Stimulated activated effector memory CD8-positive, alpha-beta T cell treated with anti-CD3 and anti-CD28 coated beads, Interleukin-12 subunit alpha, Interleukin-12 subunit beta, amount 100 ng/mL, for 72 hours (primary cell): Measurements from ENCODE around the gene SH2B2.
"Not testable (repeated sequence)": the region's sequence is repeated elsewhere in the genome, so short reads cannot be mapped to it uniquely, and the experiment has no call there.

Experiments
- ATAC-seq: fragments of 150-1000 bp; cut with Tn5 transposase; 2 replicates; pipeline ENCODE4 v1.10.0; 2021
- DNase-seq, 2 donors: peaks; one replicate each; pipeline ENCODE4 v3.0.0; 2021 to 2022; ENCODE audit warnings: low spot score in 2 of 2
- H3K27ac Mint-ChIP-seq: one replicate; pipeline ENCODE4 v1.8.0; 2022; ENCODE audit warnings: mild to moderate bottlenecking, mixed read lengths
- H3K36me3 Mint-ChIP-seq: one replicate; pipeline ENCODE4 v1.8.0; 2022; ENCODE audit warnings: mild to moderate bottlenecking, mixed read lengths
- H3K4me1 Mint-ChIP-seq: one replicate; pipeline ENCODE4 v1.8.0; 2022; ENCODE audit warnings: mixed read lengths
- H3K4me3 Mint-ChIP-seq: one replicate; pipeline ENCODE4 v1.8.0; 2022; ENCODE audit warnings: mild to moderate bottlenecking, mixed read lengths
- H3K9me3 Mint-ChIP-seq: one replicate; pipeline ENCODE4 v1.8.0; 2022; ENCODE audit warnings: mixed read lengths

Gene SH2B2

DNA sequence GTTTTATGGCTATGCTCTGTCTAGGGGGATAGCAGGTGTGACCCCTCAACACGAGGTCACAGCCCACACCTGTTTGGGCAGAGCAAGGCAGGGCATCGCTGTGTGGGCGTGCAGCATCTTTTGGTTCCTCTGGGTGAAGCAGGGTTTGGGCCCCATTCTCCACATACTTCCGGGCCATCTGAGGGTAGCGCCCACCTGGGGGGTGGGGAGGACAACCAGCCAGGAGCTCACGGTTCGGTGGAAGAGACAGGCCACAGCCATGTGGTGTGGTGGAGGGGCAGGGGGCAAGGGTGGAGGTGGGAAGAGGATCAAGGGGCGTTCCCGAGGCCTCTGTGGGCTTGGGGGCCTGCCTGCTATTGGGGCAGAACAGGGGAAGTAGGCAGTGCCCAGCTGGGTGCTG lies 2.4 kb downstream of the SH2B2 start:
- H3K4me1 Mint-ChIP-seq, result peaks cover 34% of the 10 kb centered on the region

DNA sequence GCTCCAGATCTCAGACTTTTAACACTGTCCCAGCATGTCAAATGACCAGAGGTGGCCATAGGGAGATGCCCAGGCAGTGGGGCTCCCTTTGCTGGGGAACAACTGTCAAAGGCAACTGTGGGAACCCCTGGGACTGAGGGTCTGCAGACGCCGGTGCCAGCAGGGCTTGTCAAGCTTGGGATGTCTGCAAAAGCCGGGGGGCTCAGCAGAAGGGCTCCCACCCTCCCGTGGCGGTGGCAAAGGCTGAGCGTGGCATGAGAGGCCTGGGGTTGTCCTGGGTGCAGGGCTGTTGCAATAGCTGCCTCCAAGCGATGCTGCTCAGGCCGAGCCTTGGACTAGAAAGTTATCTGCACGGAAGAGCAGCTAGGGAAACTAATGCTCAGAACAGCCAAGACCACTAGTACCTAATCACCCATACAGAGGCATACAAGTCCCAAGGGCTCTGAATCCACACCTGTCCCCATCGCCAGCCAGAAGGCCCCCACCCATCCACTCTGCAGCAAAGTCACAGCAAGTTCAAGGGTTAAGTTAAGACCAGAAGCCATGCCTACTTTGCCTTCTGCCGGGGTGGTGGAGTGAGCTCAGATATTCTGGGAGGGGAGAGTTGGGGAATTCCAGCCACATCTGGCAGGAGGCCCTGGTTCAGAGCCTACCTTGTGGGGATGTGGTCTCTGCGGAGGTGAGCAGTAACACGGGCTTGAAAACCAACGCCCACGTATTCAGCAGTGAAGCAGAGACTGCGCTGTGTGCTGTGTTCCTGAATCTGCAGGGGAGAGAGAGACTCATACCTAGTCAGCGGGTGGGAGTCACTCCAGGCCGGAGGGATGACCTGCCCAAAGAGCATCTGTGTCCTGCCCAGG lies 4.6 kb downstream of the SH2B2 start:
- Mint-ChIP-seq H3K4me3 (no peak overlapping the region), H3K4me1 (peaks cover 20% of the 10 kb centered on the region), H3K36me3 (no peaks in the 10 kb centered on the region), H3K27ac (no peak overlapping the region), H3K9me3 (no peaks in the 10 kb centered on the region)
- peak; percentile 69 for ATAC-seq
- DNase-seq, result no peak

More for the DNA sequence above, 2.4 kb downstream of the SH2B2 start:
- DNase-seq (no peak), ATAC-seq (no peak)
- Mint-ChIP-seq H3K27ac (no peak overlapping the region), H3K9me3 (no peaks in the 10 kb centered on the region), H3K4me3 (peak overlapping the region; percentile 55), H3K36me3 (no peaks in the 10 kb centered on the region)

DNA sequence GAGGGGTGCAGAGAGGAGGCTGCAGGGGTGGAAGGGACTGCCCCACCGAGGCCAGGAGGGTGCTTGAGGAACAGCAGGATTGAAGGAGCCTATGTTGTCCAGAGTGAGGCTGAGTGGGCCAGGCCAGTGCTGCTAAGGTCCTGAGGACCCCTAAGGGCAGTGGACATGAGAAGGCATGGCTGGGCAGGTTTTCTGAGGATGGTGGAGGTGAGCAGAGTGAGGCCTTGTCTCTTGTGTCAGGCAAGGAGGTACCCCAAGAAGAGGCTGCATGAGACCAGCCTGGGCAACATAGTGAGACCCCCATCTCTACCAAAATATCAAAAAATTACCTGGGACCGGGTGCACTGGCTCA lies 5.2 kb downstream of the SH2B2 start:
- no peak for DNase-seq
- H3K27ac Mint-ChIP-seq, result no peak overlapping the region
- peaks cover 20% of the 10 kb centered on the region for H3K4me1 Mint-ChIP-seq
- no peak overlapping the region for H3K4me3 Mint-ChIP-seq
- H3K36me3 Mint-ChIP-seq, result no peaks in the 10 kb centered on the region
- no peaks in the 10 kb centered on the region for H3K9me3 Mint-ChIP-seq
- no peak for ATAC-seq

DNA sequence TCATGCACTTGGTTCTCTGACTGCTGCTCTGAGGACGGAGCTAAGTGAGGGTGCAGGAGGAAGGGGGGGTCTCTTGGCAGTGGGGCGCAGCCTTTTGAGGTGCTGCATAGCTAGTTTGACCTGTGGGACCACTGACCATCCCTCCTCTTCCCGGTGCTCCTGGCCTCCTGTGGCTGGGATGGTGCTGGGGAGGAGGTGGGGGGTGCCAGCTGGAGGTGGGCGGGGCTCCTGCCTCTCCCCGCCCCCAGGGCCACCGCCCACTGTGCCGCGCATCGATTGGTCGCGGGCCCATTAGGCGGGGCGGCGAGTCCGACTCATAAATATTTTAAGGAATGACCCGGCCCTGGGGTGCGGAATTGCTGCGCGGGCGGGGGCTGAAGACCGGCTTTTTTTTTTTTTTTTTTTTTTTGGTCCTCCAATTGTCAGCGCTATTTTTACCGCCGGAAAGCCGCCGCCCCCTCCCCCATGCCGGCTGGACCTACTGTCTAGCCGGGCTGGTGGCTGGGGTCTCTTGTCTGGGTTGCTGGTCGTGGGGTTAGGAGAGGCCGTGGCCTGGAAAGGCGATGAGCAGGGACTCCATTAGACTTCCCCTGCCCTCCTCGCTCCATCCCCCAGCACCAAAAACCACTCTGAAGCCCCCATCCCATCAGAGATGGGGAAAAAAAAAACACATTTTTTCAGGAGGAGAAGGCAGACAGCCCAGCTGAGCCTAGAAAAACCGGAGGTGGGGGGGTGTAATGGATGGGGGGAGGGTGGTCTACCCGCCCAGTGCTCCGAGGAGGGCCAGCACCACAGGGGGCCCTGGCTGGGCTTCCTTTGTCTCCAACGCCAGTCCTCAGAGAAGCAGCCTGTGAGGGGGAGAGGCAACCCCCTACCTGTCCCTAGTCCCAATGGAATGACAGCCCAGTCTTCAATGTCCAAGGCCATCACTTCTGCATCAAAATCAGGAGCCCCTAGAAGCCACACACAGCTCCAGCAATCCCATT lies 6.4 kb downstream of the SH2B2 start:
- H3K4me1 Mint-ChIP-seq, result peaks cover 20% of the 10 kb centered on the region
- no peaks in the 10 kb centered on the region for H3K9me3 Mint-ChIP-seq
- no peak overlapping the region for H3K27ac Mint-ChIP-seq
- no peaks in the 10 kb centered on the region for H3K36me3 Mint-ChIP-seq
- no peak overlapping the region for H3K4me3 Mint-ChIP-seq
- ATAC-seq, result no peak
- no peak for DNase-seq

DNA sequence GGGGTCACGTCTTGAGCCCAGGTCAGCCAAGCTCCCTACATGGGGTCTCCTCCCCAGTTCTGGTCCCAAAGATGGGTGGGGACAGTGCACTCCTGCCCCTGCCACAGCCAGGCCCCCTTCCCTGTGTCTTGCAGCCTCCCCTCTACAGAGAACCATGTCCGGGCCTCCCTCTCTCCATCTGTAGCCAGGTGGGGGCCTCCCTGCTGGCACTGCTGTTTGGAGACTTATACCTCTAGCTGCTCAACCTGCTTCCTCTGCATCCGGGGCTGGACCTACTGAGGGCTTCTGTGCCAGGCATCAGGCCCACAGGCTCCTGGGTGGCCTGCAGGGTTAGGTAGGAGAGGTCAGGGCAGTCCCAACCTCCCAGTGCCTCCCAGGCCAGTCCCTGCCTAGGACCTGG lies 7.9 kb downstream of the SH2B2 start:
- Mint-ChIP-seq H3K4me3 (no peak overlapping the region), H3K4me1 (peaks cover 11% of the 10 kb centered on the region), H3K27ac (no peak overlapping the region), H3K36me3 (no peaks in the 10 kb centered on the region), H3K9me3 (no peaks in the 10 kb centered on the region)
- DNase-seq, result no peak
- ATAC-seq, result no peak

DNA sequence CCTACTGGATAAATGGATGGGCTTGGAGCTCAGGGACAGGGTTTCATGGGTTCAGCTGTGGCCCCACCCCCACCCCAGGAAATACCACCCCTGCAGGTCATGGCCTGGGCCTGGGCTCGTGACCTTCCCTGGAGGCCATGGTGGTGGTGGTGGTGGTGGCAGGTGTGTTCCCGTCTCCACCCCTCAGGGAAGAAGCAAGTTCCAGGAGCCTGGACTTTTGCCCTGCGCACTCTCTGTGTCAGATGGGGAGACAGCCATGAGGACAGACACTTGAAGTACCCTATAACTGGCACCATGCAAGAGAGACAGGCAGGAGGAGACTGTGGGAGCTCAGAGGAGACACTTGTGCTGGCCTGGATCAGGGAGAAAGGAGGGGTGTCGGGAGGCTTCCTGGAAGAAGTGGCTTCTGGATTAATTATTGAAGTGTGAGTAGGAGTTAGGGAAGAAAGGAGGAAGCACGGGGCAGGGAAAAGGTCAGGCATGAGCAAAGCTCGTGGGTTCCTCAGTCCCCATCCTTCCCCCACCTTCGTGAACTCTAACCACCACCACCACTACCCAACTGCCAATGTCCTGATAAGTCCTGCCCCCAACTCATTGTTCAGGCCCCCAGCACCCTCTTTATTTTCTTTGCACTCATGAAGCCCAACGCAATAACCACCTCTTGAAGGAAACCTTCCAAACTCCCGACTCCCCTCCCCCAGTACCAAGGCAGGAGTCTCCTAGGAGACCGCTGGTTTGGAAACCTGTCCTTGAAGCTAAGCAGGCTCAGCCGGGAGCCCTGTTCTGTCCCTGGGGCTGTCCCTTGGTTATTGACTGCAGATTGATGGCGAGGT lies 8.9 kb downstream of the SH2B2 start:
- H3K4me3 Mint-ChIP-seq, result no peak overlapping the region

DNA sequence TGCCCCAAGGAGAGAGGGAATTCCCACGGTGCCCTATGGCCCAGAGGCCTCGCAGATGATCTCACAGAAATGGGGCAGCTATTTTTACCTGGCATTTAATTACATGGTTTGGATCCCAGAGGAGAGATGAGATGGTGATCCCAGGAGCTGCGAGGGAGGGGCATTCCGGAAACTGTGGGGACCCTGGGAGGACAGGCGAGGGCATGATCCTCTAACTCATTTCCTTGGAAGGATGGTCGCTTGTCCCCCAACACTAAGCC lies 9.4 kb downstream of the SH2B2 start:
- no peak overlapping the region for H3K4me3 Mint-ChIP-seq
- peaks cover under 1% of the 10 kb centered on the region for H3K36me3 Mint-ChIP-seq
- no peak for DNase-seq
- ATAC-seq, result no peak
- peaks cover 10% of the 10 kb centered on the region for H3K4me1 Mint-ChIP-seq
- H3K9me3 Mint-ChIP-seq, result no peaks in the 10 kb centered on the region
- H3K27ac Mint-ChIP-seq, result no peak overlapping the region

More for the DNA sequence above, 8.9 kb downstream of the SH2B2 start:
- Mint-ChIP-seq H3K36me3 (no peaks in the 10 kb centered on the region), H3K9me3 (no peaks in the 10 kb centered on the region), H3K4me1 (peaks cover 10% of the 10 kb centered on the region), H3K27ac (no peak overlapping the region)
- DNase-seq (no peak), ATAC-seq (no peak)

DNA sequence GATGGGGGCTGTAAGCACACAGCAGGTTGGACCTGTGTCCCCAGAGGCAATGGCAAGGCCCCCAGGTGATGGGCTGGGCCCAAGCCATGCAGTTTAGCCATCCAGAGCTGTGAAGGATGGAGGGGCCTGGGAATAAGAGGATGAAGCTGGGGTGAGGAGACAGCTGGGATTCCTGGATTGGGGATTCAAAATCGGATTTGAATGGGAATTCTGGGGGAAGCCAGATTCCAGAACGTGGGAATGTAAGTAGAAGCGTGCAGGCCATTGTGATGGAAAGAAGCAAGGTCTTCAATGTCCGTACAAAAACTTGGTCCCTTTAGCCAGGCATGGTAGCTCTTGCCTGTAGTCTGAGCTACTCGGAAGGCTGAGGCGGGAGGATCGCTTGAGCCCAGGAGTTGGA lies 9.8 kb downstream of the SH2B2 start:
- ATAC-seq (no peak), DNase-seq (no peak)
- H3K4me1 Mint-ChIP-seq, result peaks cover 6% of the 10 kb centered on the region
- no peaks in the 10 kb centered on the region for H3K9me3 Mint-ChIP-seq
- H3K4me3 Mint-ChIP-seq, result no peak overlapping the region
- H3K36me3 Mint-ChIP-seq, result peaks cover 5% of the 10 kb centered on the region
- no peak overlapping the region for H3K27ac Mint-ChIP-seq

DNA sequence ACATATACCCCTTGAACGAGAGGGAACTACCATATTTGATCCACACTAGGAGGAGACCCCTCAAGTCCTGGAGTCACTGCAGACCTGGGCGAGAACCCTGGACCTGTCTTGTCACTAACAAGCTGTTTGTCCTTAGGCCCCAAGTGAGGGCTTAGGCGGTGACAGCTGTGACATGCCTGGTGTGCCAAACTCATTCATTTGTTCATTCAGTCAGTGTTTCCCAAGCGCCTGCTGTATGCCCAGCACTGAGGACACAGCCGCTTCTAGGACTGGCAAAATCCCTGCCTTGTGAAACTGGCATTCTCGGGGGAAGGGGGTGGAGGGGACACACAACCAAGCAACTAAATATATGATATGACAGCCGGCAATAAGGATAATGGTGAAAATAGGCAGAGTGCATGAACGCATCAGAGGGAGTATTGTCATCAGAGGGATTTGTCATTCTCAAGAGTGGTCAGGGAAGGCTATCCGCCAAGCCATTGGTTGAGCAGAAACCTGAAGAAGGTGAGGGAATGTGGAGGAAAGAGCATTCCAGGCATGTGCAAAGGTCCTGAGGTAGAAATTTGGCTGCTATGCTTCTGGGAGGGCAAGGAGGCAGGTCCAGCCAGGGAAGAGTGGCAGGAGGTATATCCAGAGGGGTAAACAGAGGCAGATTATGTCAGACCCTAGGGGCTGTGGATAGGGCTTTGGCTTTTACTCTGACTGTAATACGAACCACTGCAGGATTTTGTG lies 11.0 kb downstream of the SH2B2 start:
- H3K36me3 Mint-ChIP-seq, result peaks cover 5% of the 10 kb centered on the region
- H3K4me3 Mint-ChIP-seq, result no peak overlapping the region
- H3K9me3 Mint-ChIP-seq, result no peaks in the 10 kb centered on the region
- H3K4me1 Mint-ChIP-seq, result no peaks in the 10 kb centered on the region
- H3K27ac Mint-ChIP-seq, result no peak overlapping the region
- DNase-seq (no peak), ATAC-seq (no peak)

DNA sequence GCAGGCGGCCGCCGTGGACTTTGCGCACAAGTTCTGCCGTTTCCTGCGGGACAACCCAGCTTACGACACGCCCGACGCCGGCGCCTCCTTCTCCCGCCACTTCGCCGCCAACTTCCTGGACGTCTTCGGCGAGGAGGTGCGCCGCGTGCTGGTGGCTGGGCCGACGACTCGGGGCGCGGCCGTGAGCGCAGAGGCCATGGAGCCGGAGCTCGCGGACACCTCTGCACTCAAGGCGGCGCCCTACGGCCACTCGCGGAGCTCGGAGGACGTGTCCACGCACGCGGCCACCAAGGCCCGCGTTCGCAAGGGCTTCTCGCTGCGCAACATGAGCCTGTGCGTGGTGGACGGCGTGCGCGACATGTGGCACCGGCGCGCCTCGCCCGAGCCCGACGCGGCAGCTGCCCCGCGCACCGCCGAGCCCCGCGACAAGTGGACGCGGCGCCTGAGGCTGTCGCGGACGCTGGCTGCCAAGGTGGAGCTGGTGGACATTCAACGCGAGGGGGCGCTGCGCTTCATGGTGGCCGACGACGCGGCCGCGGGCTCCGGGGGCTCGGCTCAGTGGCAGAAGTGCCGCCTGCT lies 14.1 kb downstream of the SH2B2 start:
- H3K4me1 Mint-ChIP-seq, result peaks cover 4% of the 10 kb centered on the region
- no peaks in the 10 kb centered on the region for H3K9me3 Mint-ChIP-seq
- H3K4me3 Mint-ChIP-seq, result no peak overlapping the region
- H3K27ac Mint-ChIP-seq, result no peak overlapping the region
- DNase-seq (no peak), ATAC-seq (no peak)
- peaks cover 5% of the 10 kb centered on the region for H3K36me3 Mint-ChIP-seq

DNA sequence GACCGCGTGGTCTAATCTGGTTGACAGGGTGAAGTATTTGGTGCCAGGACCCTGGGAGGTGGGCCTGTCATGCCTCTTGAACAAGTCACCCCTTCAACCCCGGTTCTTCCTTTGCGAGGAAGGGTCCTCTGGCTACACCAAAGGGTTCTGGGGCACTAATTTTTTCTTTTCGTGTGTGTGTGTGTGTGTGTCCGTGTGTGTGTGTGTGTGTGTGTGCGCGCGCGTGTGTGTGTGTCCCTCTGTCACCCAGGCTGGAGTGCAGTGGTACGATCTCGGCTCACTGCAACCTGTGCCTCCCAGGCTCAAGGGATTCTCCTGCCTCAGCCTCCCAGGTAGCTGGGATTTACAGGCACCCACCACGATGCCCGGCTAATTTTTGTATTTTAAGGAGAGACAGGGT lies 14.7 kb downstream of the SH2B2 start:
- DNase-seq, H3K4me3 Mint-ChIP-seq, H3K4me1 Mint-ChIP-seq, ATAC-seq, H3K27ac Mint-ChIP-seq, H3K9me3 Mint-ChIP-seq, H3K36me3 Mint-ChIP-seq: not testable (repeated sequence)

DNA sequence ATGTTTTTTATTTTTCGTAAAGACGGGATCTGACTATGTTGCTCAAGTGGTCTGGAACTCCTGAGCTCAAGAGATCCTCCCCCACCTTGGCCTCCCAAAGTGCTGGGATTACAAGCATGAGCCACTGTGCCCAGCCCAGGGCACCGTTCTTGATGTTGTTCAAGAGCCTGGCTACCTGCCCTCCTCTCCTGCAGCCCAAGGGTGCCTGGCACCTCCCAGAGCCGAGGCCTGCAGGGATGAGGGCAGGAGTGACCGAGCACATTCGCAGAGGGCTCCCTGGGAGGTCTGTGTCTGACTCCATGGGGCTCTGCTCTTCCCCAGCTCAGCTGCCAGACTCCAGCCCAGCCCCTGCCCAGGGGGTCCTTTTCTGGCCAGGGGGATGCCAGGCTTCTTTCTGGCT lies 15.4 kb downstream of the SH2B2 start:
- no peak overlapping the region for H3K4me3 Mint-ChIP-seq
- peaks cover 5% of the 10 kb centered on the region for H3K36me3 Mint-ChIP-seq

DNA sequence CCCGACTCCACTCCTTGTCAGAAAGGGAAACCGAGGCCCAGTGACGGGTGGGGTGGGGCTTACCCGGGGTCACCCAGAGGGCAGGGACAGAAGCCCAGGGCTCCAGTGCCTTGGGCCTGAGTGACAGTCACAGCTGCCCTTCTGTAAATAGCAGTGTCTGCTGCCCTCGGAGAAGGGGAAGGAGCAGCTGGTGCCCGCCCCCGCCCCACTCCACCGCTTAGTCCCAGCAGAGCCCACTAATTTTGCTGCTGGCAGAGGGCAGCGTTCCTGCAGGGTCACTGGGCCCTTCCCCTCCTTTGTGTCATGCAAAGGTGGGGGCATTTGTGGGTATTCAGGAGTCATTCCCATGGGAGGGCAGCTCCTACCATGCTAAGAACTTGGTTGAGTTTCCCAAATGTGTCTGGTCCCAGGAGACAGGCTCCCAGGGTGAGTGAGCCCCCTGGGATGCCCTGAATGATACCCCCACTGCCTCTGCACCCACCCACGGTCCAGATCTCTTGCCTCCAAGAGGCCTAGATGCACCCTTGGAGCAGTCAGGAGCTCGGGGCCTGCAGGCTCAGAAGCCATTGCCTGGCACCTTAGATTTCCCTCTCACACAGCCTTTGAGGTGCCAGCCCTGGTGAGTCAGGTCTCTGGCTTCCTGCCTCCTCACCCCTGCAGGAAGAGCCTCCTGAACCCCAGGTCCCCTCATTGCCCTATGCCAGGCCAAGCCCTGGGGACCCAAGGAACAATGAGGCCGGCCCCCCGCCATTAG lies 17.2 kb downstream of the SH2B2 start:
- no peak overlapping the region for H3K27ac Mint-ChIP-seq
- no peaks in the 10 kb centered on the region for H3K9me3 Mint-ChIP-seq
- DNase-seq (no peak), ATAC-seq (no peak)
- peaks cover 11% of the 10 kb centered on the region for H3K36me3 Mint-ChIP-seq
- H3K4me3 Mint-ChIP-seq, result no peak overlapping the region
- peaks cover 27% of the 10 kb centered on the region for H3K4me1 Mint-ChIP-seq

More for the DNA sequence above, 15.4 kb downstream of the SH2B2 start:
- no peak for DNase-seq
- Mint-ChIP-seq H3K27ac (peak overlapping the region; percentile 64), H3K4me1 (peaks cover 12% of the 10 kb centered on the region), H3K9me3 (no peaks in the 10 kb centered on the region)
- ATAC-seq, result no peak

DNA sequence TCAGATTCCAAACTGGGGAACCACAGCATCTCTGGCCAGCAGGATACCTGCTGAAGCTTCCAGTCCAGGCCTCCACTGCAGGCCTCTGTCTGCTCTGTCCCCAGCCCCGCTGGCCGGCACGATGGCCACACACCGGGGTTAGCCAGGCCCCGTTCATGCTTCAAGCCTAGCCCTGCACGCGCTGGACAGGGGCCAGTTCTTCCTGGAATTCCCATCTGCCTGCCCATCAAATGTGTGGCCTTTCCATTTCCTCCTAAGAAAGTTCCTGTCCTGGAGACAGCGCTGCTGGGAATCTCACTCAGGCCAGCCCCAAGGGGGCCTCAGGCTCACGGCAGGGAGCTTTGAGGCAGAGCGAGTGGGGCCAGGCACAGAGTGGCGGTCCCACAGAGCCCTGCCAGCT lies 18.0 kb downstream of the SH2B2 start:
- no peak for DNase-seq
- Mint-ChIP-seq H3K27ac (peak overlapping the region; percentile 32), H3K4me1 (peaks cover 27% of the 10 kb centered on the region), H3K36me3 (peaks cover 11% of the 10 kb centered on the region), H3K9me3 (no peaks in the 10 kb centered on the region), H3K4me3 (no peak overlapping the region)
- no peak for ATAC-seq
